H9 (cell line): Measurements from ENCODE around the gene IL1RAP. TPM values are rescaled to one million over a fixed set of nuclear protein-coding genes. Genes with fewer than 3 reads are reported as not detected.

ENCODE experiments used
- DNase-seq: peaks from one replicate; pipeline ENCODE4 v3.0.0-alpha.2; 2017
- H2AFZ ChIP-seq: one replicate; pipeline ENCODE4 v1.6.1; 2013; ENCODE audit warnings: mild to moderate bottlenecking, low read length, control low read depth, moderate library complexity
- H2AK5ac ChIP-seq: 2 replicates; pipeline ENCODE4 v1.6.1; 2013; ENCODE audit warnings: low read length, control low read depth, mixed read lengths; ENCODE audit not compliant: insufficient read length
- H2BK120ac ChIP-seq: one replicate; pipeline ENCODE4 v1.6.1; 2013; ENCODE audit warnings: low read depth, mild to moderate bottlenecking, low read length, control low read depth, inconsistent platforms; ENCODE audit not compliant: poor library complexity, severe bottlenecking
- H2BK12ac ChIP-seq: 2 replicates; pipeline ENCODE4 v1.6.1; 2013; ENCODE audit warnings: low read length, control low read depth, mixed read lengths, low read depth; ENCODE audit not compliant: insufficient read length
- H2BK15ac ChIP-seq: 2 replicates; pipeline ENCODE4 v1.6.1; 2013; ENCODE audit warnings: low read depth, low read length, control low read depth
- H2BK20ac ChIP-seq: one replicate; pipeline ENCODE4 v1.6.1; 2013; ENCODE audit warnings: low read depth, mild to moderate bottlenecking, low read length, control low read depth, inconsistent platforms; ENCODE audit not compliant: poor library complexity, severe bottlenecking
- H2BK5ac ChIP-seq: 2 replicates; pipeline ENCODE4 v1.6.1; 2013; ENCODE audit warnings: low read length, control low read depth, mixed read lengths; ENCODE audit not compliant: insufficient read length
- H3K14ac ChIP-seq: 2 replicates; pipeline ENCODE4 v1.6.1; 2013; ENCODE audit warnings: low read length, control low read depth; ENCODE audit not compliant: insufficient read depth
- H3K18ac ChIP-seq: 2 replicates; pipeline ENCODE4 v1.6.1; 2013; ENCODE audit warnings: low read depth, mild to moderate bottlenecking, mixed read lengths, low read length, control low read depth; ENCODE audit not compliant: insufficient read length
- H3K23ac ChIP-seq: 2 replicates; pipeline ENCODE4 v1.6.1; 2013; ENCODE audit warnings: low read length, control low read depth, mixed read lengths, low read depth; ENCODE audit not compliant: insufficient read length
- H3K23me2 ChIP-seq: 2 replicates; pipeline ENCODE4 v1.6.1; 2013; ENCODE audit warnings: low read depth, mild to moderate bottlenecking, mixed read lengths, low read length, control low read depth; ENCODE audit not compliant: insufficient read length, poor library complexity, severe bottlenecking
- H3K27ac ChIP-seq: 2 replicates; pipeline ENCODE4 v1.5.1; 2013; ENCODE audit warnings: low read length, control low read depth, mixed read lengths, low read depth; ENCODE audit not compliant: insufficient read length
- H3K27me3 ChIP-seq: 2 replicates; pipeline ENCODE4 v1.6.1; 2013; ENCODE audit warnings: low read length, control low read depth, inconsistent platforms; ENCODE audit not compliant: insufficient read depth
- H3K4ac ChIP-seq: 2 replicates; pipeline ENCODE4 v1.6.1; 2013; ENCODE audit warnings: low read depth, mild to moderate bottlenecking, control low read depth, inconsistent platforms, low read length, moderate library complexity
- H3K4me1 ChIP-seq: 2 replicates; pipeline ENCODE4 v1.6.1; 2013; ENCODE audit warnings: low read length, control low read depth, inconsistent platforms; ENCODE audit not compliant: insufficient read depth
- H3K4me2 ChIP-seq: 2 replicates; pipeline ENCODE4 v1.6.1; 2013; ENCODE audit warnings: low read length, control low read depth, mixed read lengths; ENCODE audit not compliant: insufficient read length, insufficient read depth
- H3K56ac ChIP-seq: 2 replicates; pipeline ENCODE4 v1.6.1; 2013; ENCODE audit warnings: low read depth, mild to moderate bottlenecking, mixed read lengths, low read length, control low read depth; ENCODE audit not compliant: insufficient read length
- H3K79me1 ChIP-seq: 2 replicates; pipeline ENCODE4 v1.6.1; 2013; ENCODE audit warnings: low read depth, mild to moderate bottlenecking, moderate library complexity, low read length, control low read depth, inconsistent platforms; ENCODE audit not compliant: insufficient read depth, poor library complexity, severe bottlenecking
- H3K79me2 ChIP-seq: 2 replicates; pipeline ENCODE4 v1.6.1; 2013; ENCODE audit warnings: low read length, control low read depth, inconsistent platforms; ENCODE audit not compliant: insufficient read depth
- H3K9ac ChIP-seq: 2 replicates; pipeline ENCODE4 v1.6.1; 2013; ENCODE audit warnings: low read length, control low read depth, mixed read lengths; ENCODE audit not compliant: insufficient read length; ENCODE audit errors: extremely low read depth
- H3K9me3 ChIP-seq: one replicate; pipeline ENCODE4 v1.6.1; 2013; ENCODE audit warnings: low read depth, low read length, inconsistent platforms; ENCODE audit not compliant: control insufficient read depth
- H3T11ph ChIP-seq: one replicate; pipeline ENCODE4 v1.6.1; 2013; ENCODE audit warnings: mild to moderate bottlenecking, low read length, control low read depth, inconsistent platforms
- H4K20me1 ChIP-seq: one replicate; pipeline ENCODE4 v1.6.1; 2013; ENCODE audit not compliant: control insufficient read depth, insufficient read length, insufficient read depth
- H4K5ac ChIP-seq: 2 replicates; pipeline ENCODE4 v1.6.1; 2013; ENCODE audit warnings: low read depth, mild to moderate bottlenecking, mixed read lengths, low read length, control low read depth; ENCODE audit not compliant: insufficient read length
- H4K8ac ChIP-seq: replicated peaks from 2 replicates; pipeline ENCODE4 v1.6.1; 2013; ENCODE audit warnings: low read length, control low read depth, mixed read lengths, low read depth; ENCODE audit not compliant: insufficient read length
- H4K91ac ChIP-seq: 2 replicates; pipeline ENCODE4 v1.6.1; 2013; ENCODE audit warnings: low read depth, mild to moderate bottlenecking, moderate library complexity, mixed read lengths, low read length, control low read depth; ENCODE audit not compliant: insufficient read length
- H3K27ac Mint-ChIP-seq, 3 experiments: 2 replicates in 2 of 3; 3 replicates in 1 of 3; pipeline ENCODE4 v1.8.0; 2020 to 2021; ENCODE audit warnings: mixed read lengths in 3 of 3, mild to moderate bottlenecking in 1 of 3, moderate library complexity in 1 of 3
- H3K27me3 Mint-ChIP-seq: 2 replicates; pipeline ENCODE4 v1.8.0; 2021; ENCODE audit warnings: low read depth, mild to moderate bottlenecking, moderate library complexity, mixed read lengths
- H3K36me3 Mint-ChIP-seq, 3 experiments: 2 replicates in 2 of 3; 3 replicates in 1 of 3; pipeline ENCODE4 v1.8.0; 2020 to 2021; ENCODE audit warnings: low read depth in 3 of 3, mixed read lengths in 3 of 3; ENCODE audit not compliant: insufficient read depth in 1 of 3
- H3K4me1 Mint-ChIP-seq, 2 experiments: 2 replicates each; pipeline ENCODE4 v1.8.0; 2020; ENCODE audit warnings: mixed read lengths in 2 of 2
- H3K4me3 Mint-ChIP-seq, 2 experiments: 2 replicates in 1 of 2; 3 replicates in 1 of 2; pipeline ENCODE4 v1.8.0; 2020 to 2021; ENCODE audit warnings: mild to moderate bottlenecking in 2 of 2, mixed read lengths in 2 of 2, moderate library complexity in 1 of 2
- H3K9me3 Mint-ChIP-seq, 2 experiments: 2 replicates in 1 of 2; 3 replicates in 1 of 2; pipeline ENCODE4 v1.8.0; 2020; ENCODE audit warnings: mild to moderate bottlenecking in 2 of 2, mixed read lengths in 2 of 2, moderate library complexity in 1 of 2
- CTCF ChIP-seq: fragments of 200-600 bp; sonication (generic); conservative IDR thresholded peaks from 3 replicates; pipeline ENCODE4 v1.8.0; 2021; ENCODE audit warnings: antibody characterized with exemption, mild to moderate bottlenecking
- WGBS: extraction: QIAGEN DNeasy Blood & Tissue Kit; methylation state at CpG from one replicate; pipeline ENCODE4 v1.1.7; 2013; ENCODE audit warnings: missing lambda C conversion rate, low lambda C conversion rate, mixed read lengths; ENCODE audit not compliant: insufficient read length; ENCODE audit errors: extremely low coverage; 5-methylcytosine and 5-hydroxymethylcytosine counted together
- total RNA-seq: library from RNA; stranded (reverse); gene quantifications from 2 replicates; pipeline ENCODE4 v1.2.1, GENCODE V29; 2021

Gene IL1RAP
- total RNA-seq, 1 experiment from 2014 or later, result 4.6 TPM

GRCh38 chr3:190531406-190531805 lies 17.5 kb downstream of the IL1RAP start:
- Histone ChIP-seq H3K9ac (no peak overlapping the region), H3K27ac (no peak overlapping the region)

More at GRCh38 chr3:190531406-190531805, 17.5 kb downstream of the IL1RAP start:
- no peak for DNase-seq
- Histone ChIP-seq H3K18ac (no peak overlapping the region), H2BK5ac (no peak overlapping the region), H3K23ac (no peak overlapping the region), H2BK12ac (no peak overlapping the region), H4K20me1 (no peaks in the 10 kb centered on the region), H2AFZ (no peak overlapping the region), H2BK15ac (no peak overlapping the region), H3K23me2 (no peaks in the 10 kb centered on the region), H3K14ac (no peak overlapping the region), H3T11ph (no peak overlapping the region), H3K79me2 (no peaks in the 10 kb centered on the region), H3K4ac (no peak overlapping the region), H2AK5ac (no peak overlapping the region), H3K9me3 (no peaks in the 10 kb centered on the region), H3K4me1 (no peaks in the 10 kb centered on the region), H2BK20ac (no peak overlapping the region), H4K8ac (no peak overlapping the region), H3K79me1 (no peaks in the 10 kb centered on the region), H3K56ac (no peak overlapping the region), H4K91ac (no peak overlapping the region), H3K4me2 (no peak overlapping the region), H2BK120ac (no peak overlapping the region), H4K5ac (no peak overlapping the region), H3K27me3 (no peaks in the 10 kb centered on the region)
- Mint-ChIP-seq H3K27me3 (peaks cover 4% of the 10 kb centered on the region; the same call in 1 of the 2 replicates), H3K9me3 (no peaks in the 10 kb centered on the region), H3K4me1 (0 out of 4 replicates have a peak, but pooled peaks cover 0 to 4% of the 10 kb centered on the region in 2 experiments), H3K27ac (no peak overlapping the region), H3K4me3 (no peak overlapping the region), H3K36me3 (no peaks in the 10 kb centered on the region)
- no CpG with 5 or more reads among the region's 3 CpGs for WGBS
- no peak for TF ChIP-seq CTCF
